PC-3 (cell line): Measurements from ENCODE around the gene KCP.

Experiments
- EZH2 ChIP-seq: fragments of 300-600 bp; sonication (generic); IDR thresholded peaks from one replicate; pipeline ENCODE4 v1.6.1; 2017; ENCODE audit warnings: antibody characterized with exemption, mild to moderate bottlenecking, low read length; ENCODE audit not compliant: unreplicated experiment
- TF ChIP-seq, protein P1 (sequence below): fragments of 300-600 bp; sonication (generic); conservative IDR thresholded peaks from 2 replicates; pipeline ENCODE4 v1.5.1; 2017; ENCODE audit warnings: antibody characterized with exemption, low read depth, mild to moderate bottlenecking, low read length

DNA sequence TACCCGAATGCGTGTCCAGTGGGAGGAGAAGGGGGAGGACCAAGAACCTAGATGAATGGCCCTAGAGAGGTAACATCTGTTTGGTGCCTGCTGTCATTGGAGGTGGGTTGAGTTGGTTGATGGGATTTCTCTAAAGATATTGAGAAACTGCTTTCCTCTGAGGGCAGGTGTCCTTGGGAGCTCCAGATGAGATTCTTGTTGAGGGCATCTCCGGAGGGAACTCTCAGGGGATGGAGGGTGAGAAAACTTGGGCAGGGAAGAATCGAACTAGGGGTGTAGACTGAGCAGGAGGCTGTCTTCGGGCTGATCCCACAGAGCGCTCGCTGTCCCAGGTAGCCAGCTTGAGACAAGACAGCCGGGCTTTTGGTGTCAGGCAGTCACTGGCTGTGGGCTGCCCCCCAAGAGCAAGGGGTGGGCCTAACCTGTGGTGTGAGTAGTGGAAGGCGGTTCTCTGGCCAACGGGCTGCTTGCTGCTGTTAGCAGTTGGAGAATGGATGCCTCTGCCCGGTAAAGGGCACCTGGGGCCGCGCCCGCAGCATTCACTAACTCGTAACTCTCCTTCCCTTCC is 30.9 kb upstream of the KCP start:
- TF ChIP-seq, protein P1, sequence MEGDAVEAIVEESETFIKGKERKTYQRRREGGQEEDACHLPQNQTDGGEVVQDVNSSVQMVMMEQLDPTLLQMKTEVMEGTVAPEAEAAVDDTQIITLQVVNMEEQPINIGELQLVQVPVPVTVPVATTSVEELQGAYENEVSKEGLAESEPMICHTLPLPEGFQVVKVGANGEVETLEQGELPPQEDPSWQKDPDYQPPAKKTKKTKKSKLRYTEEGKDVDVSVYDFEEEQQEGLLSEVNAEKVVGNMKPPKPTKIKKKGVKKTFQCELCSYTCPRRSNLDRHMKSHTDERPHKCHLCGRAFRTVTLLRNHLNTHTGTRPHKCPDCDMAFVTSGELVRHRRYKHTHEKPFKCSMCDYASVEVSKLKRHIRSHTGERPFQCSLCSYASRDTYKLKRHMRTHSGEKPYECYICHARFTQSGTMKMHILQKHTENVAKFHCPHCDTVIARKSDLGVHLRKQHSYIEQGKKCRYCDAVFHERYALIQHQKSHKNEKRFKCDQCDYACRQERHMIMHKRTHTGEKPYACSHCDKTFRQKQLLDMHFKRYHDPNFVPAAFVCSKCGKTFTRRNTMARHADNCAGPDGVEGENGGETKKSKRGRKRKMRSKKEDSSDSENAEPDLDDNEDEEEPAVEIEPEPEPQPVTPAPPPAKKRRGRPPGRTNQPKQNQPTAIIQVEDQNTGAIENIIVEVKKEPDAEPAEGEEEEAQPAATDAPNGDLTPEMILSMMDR, result no peak
- TF ChIP-seq EZH2, result no peak
